ENCODE measurements around the gene GHRL. TPM values are rescaled to one million over a fixed set of nuclear protein-coding genes. Genes with fewer than 3 reads are reported as not detected.

The GHRL gene
- total RNA-seq, 1 experiment from 2014 or later, result not detected

- no peak for ATAC-seq
- no peak for TF ChIP-seq SIN3A (IDR thresholded peaks at IDR 0.05; ENCODE audit: borderline replicate concordance, insufficient read depth, low read depth, low read length)
- TF ChIP-seq, protein P1, sequence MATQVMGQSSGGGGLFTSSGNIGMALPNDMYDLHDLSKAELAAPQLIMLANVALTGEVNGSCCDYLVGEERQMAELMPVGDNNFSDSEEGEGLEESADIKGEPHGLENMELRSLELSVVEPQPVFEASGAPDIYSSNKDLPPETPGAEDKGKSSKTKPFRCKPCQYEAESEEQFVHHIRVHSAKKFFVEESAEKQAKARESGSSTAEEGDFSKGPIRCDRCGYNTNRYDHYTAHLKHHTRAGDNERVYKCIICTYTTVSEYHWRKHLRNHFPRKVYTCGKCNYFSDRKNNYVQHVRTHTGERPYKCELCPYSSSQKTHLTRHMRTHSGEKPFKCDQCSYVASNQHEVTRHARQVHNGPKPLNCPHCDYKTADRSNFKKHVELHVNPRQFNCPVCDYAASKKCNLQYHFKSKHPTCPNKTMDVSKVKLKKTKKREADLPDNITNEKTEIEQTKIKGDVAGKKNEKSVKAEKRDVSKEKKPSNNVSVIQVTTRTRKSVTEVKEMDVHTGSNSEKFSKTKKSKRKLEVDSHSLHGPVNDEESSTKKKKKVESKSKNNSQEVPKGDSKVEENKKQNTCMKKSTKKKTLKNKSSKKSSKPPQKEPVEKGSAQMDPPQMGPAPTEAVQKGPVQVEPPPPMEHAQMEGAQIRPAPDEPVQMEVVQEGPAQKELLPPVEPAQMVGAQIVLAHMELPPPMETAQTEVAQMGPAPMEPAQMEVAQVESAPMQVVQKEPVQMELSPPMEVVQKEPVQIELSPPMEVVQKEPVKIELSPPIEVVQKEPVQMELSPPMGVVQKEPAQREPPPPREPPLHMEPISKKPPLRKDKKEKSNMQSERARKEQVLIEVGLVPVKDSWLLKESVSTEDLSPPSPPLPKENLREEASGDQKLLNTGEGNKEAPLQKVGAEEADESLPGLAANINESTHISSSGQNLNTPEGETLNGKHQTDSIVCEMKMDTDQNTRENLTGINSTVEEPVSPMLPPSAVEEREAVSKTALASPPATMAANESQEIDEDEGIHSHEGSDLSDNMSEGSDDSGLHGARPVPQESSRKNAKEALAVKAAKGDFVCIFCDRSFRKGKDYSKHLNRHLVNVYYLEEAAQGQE (IDR thresholded peaks at IDR 0.05; ENCODE audit: insufficient read depth in 1 of 2, low read depth in 2 of 2, low read length in 1 of 2), result no peak
- no peak for TF ChIP-seq TCF7L2 (IDR thresholded peaks at IDR 0.05; ENCODE audit: low read depth, low read length)
- TF ChIP-seq POLR2AphosphoS5 (IDR thresholded peaks at IDR 0.05; ENCODE audit: low read depth, low read length), result no peak
- TF ChIP-seq, protein P2, sequence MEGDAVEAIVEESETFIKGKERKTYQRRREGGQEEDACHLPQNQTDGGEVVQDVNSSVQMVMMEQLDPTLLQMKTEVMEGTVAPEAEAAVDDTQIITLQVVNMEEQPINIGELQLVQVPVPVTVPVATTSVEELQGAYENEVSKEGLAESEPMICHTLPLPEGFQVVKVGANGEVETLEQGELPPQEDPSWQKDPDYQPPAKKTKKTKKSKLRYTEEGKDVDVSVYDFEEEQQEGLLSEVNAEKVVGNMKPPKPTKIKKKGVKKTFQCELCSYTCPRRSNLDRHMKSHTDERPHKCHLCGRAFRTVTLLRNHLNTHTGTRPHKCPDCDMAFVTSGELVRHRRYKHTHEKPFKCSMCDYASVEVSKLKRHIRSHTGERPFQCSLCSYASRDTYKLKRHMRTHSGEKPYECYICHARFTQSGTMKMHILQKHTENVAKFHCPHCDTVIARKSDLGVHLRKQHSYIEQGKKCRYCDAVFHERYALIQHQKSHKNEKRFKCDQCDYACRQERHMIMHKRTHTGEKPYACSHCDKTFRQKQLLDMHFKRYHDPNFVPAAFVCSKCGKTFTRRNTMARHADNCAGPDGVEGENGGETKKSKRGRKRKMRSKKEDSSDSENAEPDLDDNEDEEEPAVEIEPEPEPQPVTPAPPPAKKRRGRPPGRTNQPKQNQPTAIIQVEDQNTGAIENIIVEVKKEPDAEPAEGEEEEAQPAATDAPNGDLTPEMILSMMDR (IDR thresholded peaks at IDR 0.05), result no peak
- H3K27me3 ChIP-seq (ENCODE audit: control insufficient read depth, insufficient read depth, low read length), result no peaks in the 10 kb centered on the region
- DNase-seq (ENCODE audit: low read depth, low spot score), result no peak
- in situ Hi-C loops (cut with HindIII; ENCODE audit: low pct_unique_long_range_greater_than_20kb, low sequenced_read_pairs), result loop anchor here (10.0 kb wide), 1 partner anchor 85 kb away; the partner anchor contains the start of gene IRAK2
- ChIA-PET POLR2A (no interaction called here), CTCF (no interaction called here)
- peak overlapping the region; percentile 85 for H3K27ac ChIP-seq (ENCODE audit: low read length)
- no TSS peak for BruUV-seq (replicated peaks)
- H3K4me3 ChIP-seq (ENCODE audit: low read depth in 2 of 2, low read length in 2 of 2), result peak overlapping the region; percentile 88
- intact Hi-C loops (cut with micrococcal nuclease; ENCODE audit: unreplicated experiment), result no loop called here
- H3K9me3 ChIP-seq (ENCODE audit: control insufficient read depth, insufficient read depth, low read depth, low read length), result no peaks in the 10 kb centered on the region; the same call in none of the 2 replicates
- peaks cover 4% of the 10 kb centered on the region for H3K4me1 ChIP-seq (ENCODE audit: control insufficient read depth, insufficient read depth, low read length)
- no peaks in the 10 kb centered on the region; the same call in none of the 2 replicates for H3K36me3 ChIP-seq (ENCODE audit: control insufficient read depth, insufficient read depth, low read length)
Observed at GRCh38 chr3:10249833-10250232, 42.9 kb downstream of the GHRL start.

DNA sequence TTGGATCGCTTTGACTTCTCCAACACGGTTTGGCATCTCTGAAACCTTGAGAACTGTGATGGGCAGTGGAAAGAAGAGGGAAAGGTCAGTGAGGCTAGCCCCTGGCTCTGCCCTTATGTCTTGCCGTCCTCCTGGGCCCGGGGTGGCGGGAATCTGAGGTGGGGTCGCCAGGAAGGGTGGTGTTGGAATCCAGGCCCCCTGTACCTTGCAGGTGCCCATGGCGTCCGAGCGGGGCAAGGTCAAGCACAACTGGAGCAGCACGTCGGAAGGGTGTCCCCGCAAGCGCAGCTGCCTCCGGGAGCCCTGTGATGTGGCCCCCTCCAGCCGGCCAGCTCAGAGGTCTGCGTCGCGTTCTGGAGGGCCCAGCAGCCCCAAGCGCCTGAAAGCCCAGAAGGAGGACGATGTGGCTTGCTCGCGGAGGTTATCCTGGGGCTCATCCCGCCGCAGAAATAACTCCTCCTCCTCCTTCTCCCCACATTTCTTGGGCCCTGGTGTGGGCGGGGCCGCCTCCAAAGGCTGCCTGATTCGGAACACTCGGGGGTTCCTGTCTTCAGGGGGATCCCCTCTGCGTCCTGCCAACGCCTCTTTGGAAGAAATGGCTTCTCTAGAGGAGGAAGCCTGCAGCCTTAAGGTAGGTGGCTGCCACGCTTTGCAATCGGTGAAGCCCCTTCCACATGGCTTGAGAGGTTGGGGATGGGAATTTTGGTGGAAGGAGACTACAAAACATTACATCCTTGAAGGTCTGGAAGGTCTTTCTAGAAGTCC is 43.6 kb downstream of the GHRL start:
- DNase-seq (ENCODE audit: low read depth, low spot score), result no peak
- no TSS peak for BruUV-seq (replicated peaks)
- H3K4me3 ChIP-seq (ENCODE audit: low read depth in 2 of 2, low read length in 2 of 2), result peak overlapping the region; percentile 88
- in situ Hi-C loops (cut with HindIII; ENCODE audit: low pct_unique_long_range_greater_than_20kb, low sequenced_read_pairs), result loop anchor here (10.0 kb wide), 1 partner anchor 84 kb away; the partner anchor contains the start of gene IRAK2
- intact Hi-C loops (cut with micrococcal nuclease; ENCODE audit: unreplicated experiment), result no loop called here
- TF ChIP-seq, protein P2 (IDR thresholded peaks at IDR 0.05), result no peak
- TF ChIP-seq POLR2AphosphoS5 (IDR thresholded peaks at IDR 0.05; ENCODE audit: low read depth, low read length) (no peak), TCF7L2 (IDR thresholded peaks at IDR 0.05; ENCODE audit: low read depth, low read length) (no peak), SIN3A (IDR thresholded peaks at IDR 0.05; ENCODE audit: borderline replicate concordance, insufficient read depth, low read depth, low read length) (no peak)
- TF ChIP-seq, protein P1 (IDR thresholded peaks at IDR 0.05; ENCODE audit: insufficient read depth in 1 of 2, low read depth in 2 of 2, low read length in 1 of 2), result no peak
- peaks cover 4% of the 10 kb centered on the region for H3K4me1 ChIP-seq (ENCODE audit: control insufficient read depth, insufficient read depth, low read length)
- peak overlapping the region; percentile 85 for H3K27ac ChIP-seq (ENCODE audit: low read length)
- ChIA-PET CTCF (no interaction called here), POLR2A (no interaction called here)
- H3K36me3 ChIP-seq (ENCODE audit: control insufficient read depth, insufficient read depth, low read length), result no peaks in the 10 kb centered on the region; the same call in 1 of the 2 replicates
- peaks cover 7% of the 10 kb centered on the region for H3K9me3 ChIP-seq (ENCODE audit: control insufficient read depth, insufficient read depth, low read depth, low read length)
- no peaks in the 10 kb centered on the region for H3K27me3 ChIP-seq (ENCODE audit: control insufficient read depth, insufficient read depth, low read length)
- peak; percentile 10; the same call in 1 of the 2 replicates for ATAC-seq

Data from Panc1 (cell line).